Memory B cell (primary cell): Measurements from ENCODE around the gene ZNF784.
"Not testable (repeated sequence)": the region's sequence is repeated elsewhere in the genome, so short reads cannot be mapped to it uniquely, and the experiment has no call there.

Experiments used
- ATAC-seq: fragments of 150-1000 bp; cut with Tn5 transposase; 2 replicates; pipeline ENCODE4 v1.10.0; 2021; ENCODE audit warnings: low read depth, mild to moderate bottlenecking, moderate library complexity
- DNase-seq, 2 donors: peaks; one replicate each; pipeline ENCODE4 v3.0.0; 2022; ENCODE audit warnings: low spot score in 2 of 2
- H3K27ac Mint-ChIP-seq: one replicate; pipeline ENCODE4 v1.8.0; 2022; ENCODE audit warnings: mild to moderate bottlenecking, moderate library complexity, mixed read lengths
- H3K27me3 Mint-ChIP-seq: one replicate; pipeline ENCODE4 v1.8.0; 2022; ENCODE audit warnings: mixed read lengths
- H3K36me3 Mint-ChIP-seq: one replicate; pipeline ENCODE4 v1.8.0; 2022; ENCODE audit warnings: mild to moderate bottlenecking, mixed read lengths
- H3K4me1 Mint-ChIP-seq: one replicate; pipeline ENCODE4 v1.8.0; 2022; ENCODE audit warnings: mixed read lengths
- H3K4me3 Mint-ChIP-seq: one replicate; pipeline ENCODE4 v1.8.0; 2022; ENCODE audit warnings: mild to moderate bottlenecking, moderate library complexity, mixed read lengths
- H3K9me3 Mint-ChIP-seq: one replicate; pipeline ENCODE4 v1.8.0; 2022; ENCODE audit warnings: mixed read lengths

ZNF784 gene

DNA sequence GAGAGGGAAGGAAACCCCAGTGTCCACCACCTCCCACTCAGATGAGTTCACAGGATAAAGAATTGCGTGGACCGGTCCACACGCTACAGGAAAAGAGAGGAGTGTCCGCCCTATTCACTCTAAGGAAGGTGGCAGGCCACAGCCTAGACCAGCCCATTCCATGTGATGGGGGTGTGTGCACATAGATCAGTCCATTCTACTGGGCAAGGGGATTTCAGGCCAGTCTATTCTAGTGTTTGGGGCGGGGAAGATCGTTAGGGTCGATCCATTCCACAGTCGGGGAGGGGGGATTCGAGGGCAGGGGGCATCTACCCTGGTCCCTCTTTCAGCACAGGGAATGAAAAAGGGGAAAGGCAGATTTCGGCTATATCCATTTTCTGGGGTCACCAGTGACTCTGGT is 32.8 kb downstream of the ZNF784 start:
- DNase-seq (no peak), ATAC-seq (no peak)
- no peak overlapping the region for H3K4me3 Mint-ChIP-seq

DNA sequence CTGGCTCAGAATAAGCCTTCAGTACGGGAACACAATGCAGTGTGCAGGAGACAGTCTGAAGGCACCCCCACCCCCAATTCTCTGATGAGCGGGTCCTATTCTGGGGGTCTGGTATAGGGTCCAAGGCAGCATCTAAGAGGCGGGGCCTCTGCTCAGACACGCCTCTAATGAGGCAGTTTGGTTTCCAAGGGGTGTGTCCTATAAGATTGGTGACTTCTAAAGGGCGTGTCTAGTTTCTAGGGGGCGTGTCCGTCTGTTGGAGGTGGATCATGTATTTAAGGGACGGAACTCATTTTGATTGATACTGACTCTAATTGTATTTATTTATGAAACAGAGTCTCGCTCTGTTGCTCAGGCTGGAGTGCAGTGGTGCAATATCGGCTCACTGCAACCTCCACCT is 33.7 kb downstream of the ZNF784 start:
- Mint-ChIP-seq H3K36me3 (peaks cover 18% of the 10 kb centered on the region), H3K27me3 (no peaks in the 10 kb centered on the region), H3K27ac (no peak overlapping the region), H3K4me3 (no peak overlapping the region), H3K4me1 (peaks cover 11% of the 10 kb centered on the region), H3K9me3 (peaks cover under 1% of the 10 kb centered on the region)
- ATAC-seq (no peak), DNase-seq (no peak)

More for the DNA sequence above, 32.8 kb downstream of the ZNF784 start:
- Mint-ChIP-seq H3K4me1 (peaks cover 6% of the 10 kb centered on the region), H3K36me3 (peaks cover 27% of the 10 kb centered on the region), H3K9me3 (peaks cover 2% of the 10 kb centered on the region), H3K27ac (no peak overlapping the region), H3K27me3 (no peaks in the 10 kb centered on the region)

DNA sequence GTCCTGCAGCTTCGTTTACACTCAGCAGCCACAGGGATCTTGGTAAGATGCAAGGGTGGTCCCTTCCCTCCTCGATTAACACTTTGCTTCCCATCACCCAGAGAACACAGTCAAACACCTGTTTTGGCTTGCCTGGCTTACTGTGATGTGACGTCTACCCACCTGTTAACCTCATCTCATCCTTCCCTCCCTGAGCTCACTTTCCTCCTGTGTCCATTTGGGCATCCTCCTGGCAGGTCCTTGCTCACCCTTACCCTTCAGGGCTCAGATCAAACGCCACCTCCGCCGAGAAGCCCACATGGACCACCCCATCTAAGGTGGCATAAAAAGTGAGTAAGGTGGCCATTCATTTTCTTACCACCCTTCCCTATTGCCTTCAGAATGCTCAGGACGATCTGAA is 34.3 kb downstream of the ZNF784 start:
- no peak for DNase-seq
- H3K4me1 Mint-ChIP-seq = peaks cover 15% of the 10 kb centered on the region
- no peaks in the 10 kb centered on the region for H3K9me3 Mint-ChIP-seq
- H3K27me3 Mint-ChIP-seq = no peaks in the 10 kb centered on the region
- ATAC-seq = no peak
- no peak overlapping the region for H3K27ac Mint-ChIP-seq
- no peak overlapping the region for H3K4me3 Mint-ChIP-seq
- peaks cover 13% of the 10 kb centered on the region for H3K36me3 Mint-ChIP-seq

DNA sequence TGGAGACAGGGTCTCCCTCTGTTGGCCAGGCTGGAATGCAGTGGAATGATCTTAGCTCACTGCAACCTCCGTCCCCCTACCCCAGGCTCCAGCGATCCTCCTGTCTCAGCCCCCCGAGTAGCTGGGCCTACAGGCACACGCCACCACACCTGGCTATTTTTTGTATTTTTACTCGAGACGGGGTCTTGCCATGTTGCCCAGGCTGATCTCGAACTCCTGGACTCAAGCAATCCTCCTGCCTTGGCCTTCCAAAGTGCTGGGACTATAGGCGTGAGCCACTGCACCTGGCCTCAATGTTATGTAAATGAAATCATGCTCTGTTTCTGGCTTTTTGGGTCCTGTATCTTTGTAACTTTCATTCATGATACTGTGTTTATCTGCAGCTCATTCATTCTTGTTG is 35.6 kb downstream of the ZNF784 start:
- Mint-ChIP-seq H3K36me3 (peaks cover 8% of the 10 kb centered on the region), H3K4me3 (no peak overlapping the region), H3K9me3 (no peaks in the 10 kb centered on the region), H3K27me3 (no peaks in the 10 kb centered on the region), H3K27ac (no peak overlapping the region), H3K4me1 (peaks cover 15% of the 10 kb centered on the region)
- no peak for DNase-seq
- no peak for ATAC-seq

DNA sequence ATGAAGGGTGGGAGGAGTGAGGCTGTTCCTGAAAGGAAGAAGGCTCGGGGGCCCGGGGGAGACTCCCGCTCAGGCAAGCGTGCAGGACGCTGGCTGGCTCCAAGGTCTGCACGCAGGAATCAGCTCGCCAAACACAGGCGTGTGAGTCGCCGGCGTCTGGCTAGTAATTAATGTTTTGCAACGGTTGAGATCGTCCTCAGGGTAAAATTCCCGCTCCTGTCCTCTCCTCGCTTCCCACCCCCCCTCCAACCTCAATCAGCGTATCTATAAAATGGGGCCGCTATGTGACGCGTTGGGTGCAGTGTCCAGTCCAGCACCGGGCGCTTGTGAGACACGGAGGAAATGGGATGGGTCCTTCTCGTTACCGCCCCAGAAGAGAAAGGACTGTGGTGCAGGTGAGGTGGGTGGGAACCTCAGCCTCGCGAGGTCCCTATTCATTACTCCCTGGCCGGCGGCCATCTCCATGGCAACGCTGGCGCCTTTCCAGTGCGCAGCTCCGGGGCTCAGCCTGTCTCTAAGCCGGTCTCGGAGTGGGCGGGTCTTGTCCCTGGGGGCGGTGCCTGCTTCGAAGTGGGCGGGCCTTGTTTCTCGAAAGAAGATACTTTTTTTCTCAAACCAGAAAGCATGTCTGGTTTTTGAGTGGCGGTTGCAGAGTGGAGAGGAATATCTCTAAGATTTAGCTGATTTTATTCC is 37.2 kb downstream of the ZNF784 start:
- Mint-ChIP-seq H3K9me3 (no peaks in the 10 kb centered on the region), H3K36me3 (peaks cover 5% of the 10 kb centered on the region), H3K27ac (peak overlapping the region; percentile 56), H3K4me3 (peak overlapping the region; percentile 81), H3K4me1 (peaks cover 15% of the 10 kb centered on the region), H3K27me3 (no peaks in the 10 kb centered on the region)
- ATAC-seq (peak; percentile 99), DNase-seq (peak; percentile 91 to 92)

DNA sequence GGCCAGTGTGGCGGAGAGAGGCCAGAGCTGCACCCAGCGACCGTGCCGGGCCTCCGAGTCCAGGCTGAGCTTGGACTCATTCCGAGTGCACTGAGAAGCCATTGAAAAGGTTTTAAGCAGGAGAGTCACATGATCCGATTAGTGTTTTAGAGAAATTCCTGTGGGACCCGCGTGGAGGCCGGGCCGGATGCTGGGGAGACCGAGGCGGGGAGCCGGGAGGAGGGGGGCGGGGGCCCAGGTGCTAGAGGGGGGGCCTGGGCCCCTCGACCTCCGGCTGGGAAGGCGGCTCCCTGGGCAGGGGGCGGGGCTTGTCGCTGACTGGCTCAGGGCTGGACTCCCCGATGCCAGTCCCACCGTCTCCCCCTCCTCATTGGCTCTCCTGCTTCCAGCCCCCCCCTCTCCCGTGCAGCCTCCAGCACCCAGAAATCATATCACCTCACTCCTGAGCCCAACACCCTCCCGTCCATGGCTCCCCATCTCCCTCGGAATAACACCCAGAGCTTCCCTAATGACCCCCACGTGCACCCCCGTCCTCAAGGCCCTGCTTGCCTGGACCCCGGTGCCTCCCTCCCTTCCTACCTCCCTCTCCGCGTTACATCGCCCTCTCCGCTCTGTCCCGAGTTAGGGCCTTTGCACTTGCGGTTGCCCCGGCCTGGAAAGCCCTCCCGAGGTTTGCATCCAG is 38.6 kb downstream of the ZNF784 start:
- H3K4me3 Mint-ChIP-seq = peak overlapping the region; percentile 81
- no peaks in the 10 kb centered on the region for H3K36me3 Mint-ChIP-seq
- no peaks in the 10 kb centered on the region for H3K9me3 Mint-ChIP-seq
- H3K27ac Mint-ChIP-seq = peak overlapping the region; percentile 5
- H3K4me1 Mint-ChIP-seq = peaks cover 23% of the 10 kb centered on the region
- no peak for ATAC-seq
- peak in 1 of 2 donors; percentile 14 for DNase-seq
- no peaks in the 10 kb centered on the region for H3K27me3 Mint-ChIP-seq

DNA sequence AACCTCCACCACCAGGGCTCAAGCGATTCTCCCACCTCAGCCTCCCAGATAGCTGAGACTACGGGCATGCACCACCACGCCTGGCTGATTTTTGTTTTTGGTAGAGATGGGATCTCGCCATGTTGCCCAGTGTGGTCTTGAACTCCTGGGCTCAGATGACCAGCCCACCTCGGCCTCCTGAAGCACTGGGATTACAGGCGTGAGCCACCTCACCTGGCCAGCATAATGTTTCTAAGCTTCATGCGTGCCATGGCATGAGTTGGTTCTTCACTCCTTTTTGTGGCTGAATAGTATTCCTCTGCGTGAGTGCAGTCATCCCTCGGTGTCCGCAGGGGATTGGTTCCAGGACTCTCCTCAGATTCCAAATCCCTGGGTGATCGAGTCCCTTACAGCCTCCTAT is 39.5 kb downstream of the ZNF784 start:
- ATAC-seq (no peak), DNase-seq (no peak)
- H3K27ac Mint-ChIP-seq = no peak overlapping the region
- no peak overlapping the region for H3K4me3 Mint-ChIP-seq
- H3K27me3 Mint-ChIP-seq = no peaks in the 10 kb centered on the region
- no peaks in the 10 kb centered on the region for H3K36me3 Mint-ChIP-seq
- no peaks in the 10 kb centered on the region for H3K9me3 Mint-ChIP-seq
- peaks cover 29% of the 10 kb centered on the region for H3K4me1 Mint-ChIP-seq

DNA sequence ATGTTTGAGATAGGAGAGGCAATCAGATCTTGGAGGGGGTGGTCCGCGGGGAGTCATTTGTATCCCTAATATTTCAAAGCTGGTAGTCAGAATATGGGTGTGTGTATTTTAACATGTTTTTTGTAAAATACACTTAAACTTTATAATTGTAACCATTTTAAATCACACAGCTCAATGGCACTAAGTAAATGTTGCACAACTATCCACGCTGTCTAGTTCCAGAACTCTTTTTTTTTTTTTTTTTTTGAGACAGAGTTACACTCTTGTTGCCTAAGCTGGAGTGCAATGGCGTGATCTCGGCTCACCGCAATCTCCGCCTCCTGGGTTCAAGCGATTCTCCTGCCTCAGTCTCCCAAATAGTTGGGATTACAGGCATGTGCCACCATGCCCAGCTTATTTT is 40.5 kb downstream of the ZNF784 start:
- H3K9me3 Mint-ChIP-seq, H3K27me3 Mint-ChIP-seq, H3K36me3 Mint-ChIP-seq, H3K27ac Mint-ChIP-seq, ATAC-seq, H3K4me3 Mint-ChIP-seq, DNase-seq: not testable (repeated sequence)
- peaks cover 33% of the 10 kb centered on the region for H3K4me1 Mint-ChIP-seq

DNA sequence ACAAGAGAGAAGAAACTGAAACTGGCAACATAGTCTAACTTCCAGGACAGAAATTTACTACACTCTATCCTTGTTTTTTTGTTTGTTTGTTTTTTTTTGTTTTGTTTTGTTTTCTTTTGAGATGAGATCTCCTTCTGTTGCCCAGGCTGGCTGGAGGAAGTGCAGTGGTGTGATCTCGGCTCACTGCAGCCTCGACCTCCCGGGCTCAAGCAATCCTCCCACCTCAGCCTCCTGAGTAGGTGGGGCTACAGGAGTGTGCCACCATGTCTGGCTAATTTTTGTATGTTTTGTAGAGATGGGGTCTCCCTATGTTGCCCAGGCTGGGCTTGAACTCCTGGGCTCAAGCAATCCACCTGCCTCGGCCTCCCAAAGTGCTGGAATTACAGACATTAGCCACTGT is 42.1 kb downstream of the ZNF784 start:
- peaks cover 33% of the 10 kb centered on the region for H3K4me1 Mint-ChIP-seq
- H3K27ac Mint-ChIP-seq, ATAC-seq, H3K36me3 Mint-ChIP-seq, DNase-seq, H3K4me3 Mint-ChIP-seq, H3K27me3 Mint-ChIP-seq, H3K9me3 Mint-ChIP-seq: not testable (repeated sequence)

DNA sequence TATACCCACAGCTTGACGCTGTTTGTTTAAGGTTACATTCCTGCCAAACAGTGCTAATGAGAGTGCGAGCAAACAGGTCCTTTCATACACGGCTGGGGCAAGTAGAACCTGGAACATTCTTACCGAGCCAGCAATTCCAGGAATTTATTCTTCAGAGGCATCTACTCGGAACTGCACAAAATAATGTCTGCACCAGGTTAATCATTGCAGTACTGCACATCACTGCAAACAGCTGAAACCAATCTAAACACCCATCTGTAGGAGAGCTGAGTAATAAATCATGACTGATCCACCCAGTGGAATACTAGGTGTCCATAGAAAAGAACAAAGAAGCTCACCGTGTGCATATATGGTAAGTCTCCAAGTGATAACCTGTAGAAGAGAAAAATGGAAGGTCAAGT is 42.5 kb downstream of the ZNF784 start:
- Mint-ChIP-seq H3K27ac (peak overlapping the region; percentile 79), H3K27me3 (no peaks in the 10 kb centered on the region), H3K4me1 (peaks cover 32% of the 10 kb centered on the region), H3K36me3 (peaks cover 6% of the 10 kb centered on the region), H3K9me3 (no peaks in the 10 kb centered on the region), H3K4me3 (peak overlapping the region; percentile 7)
- ATAC-seq (no peak), DNase-seq (no peak)

DNA sequence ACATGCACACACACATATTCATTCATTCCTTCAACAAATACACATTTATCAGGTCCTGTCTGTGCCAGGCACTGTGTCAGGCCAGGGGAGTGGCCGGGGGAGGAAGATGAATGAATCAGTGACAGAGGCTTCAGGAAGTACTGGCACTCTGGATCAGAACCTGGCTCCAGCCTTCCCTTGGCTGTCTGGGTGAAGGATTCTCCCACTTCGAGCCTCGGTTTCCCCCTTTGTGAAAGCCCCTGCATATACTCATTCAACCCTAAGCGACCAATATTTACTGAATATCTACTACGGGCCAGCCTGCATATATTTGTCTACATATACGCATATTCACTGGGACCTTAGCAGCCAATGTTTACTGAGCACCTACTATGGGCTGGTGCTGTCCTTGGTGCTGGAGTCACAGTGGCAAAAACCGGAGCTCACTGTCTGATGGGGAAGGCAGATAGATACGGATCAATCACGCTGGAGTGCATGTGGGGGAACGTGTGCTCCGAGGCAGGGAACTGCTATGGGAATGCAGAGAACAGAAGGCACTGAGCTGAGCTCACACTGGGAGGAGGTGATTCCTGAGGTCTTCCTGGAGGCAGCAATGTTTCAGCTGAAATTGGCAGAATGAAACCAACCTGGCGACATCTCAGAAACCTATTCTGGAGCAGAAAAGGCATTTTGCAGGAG is 43.1 kb downstream of the ZNF784 start:
- ATAC-seq = no peak
- H3K27me3 Mint-ChIP-seq = no peaks in the 10 kb centered on the region
- H3K4me3 Mint-ChIP-seq = peak overlapping the region; percentile 85
- DNase-seq = no peak
- peak overlapping the region; percentile 79 for H3K27ac Mint-ChIP-seq
- no peaks in the 10 kb centered on the region for H3K9me3 Mint-ChIP-seq
- H3K36me3 Mint-ChIP-seq = peaks cover 8% of the 10 kb centered on the region
- H3K4me1 Mint-ChIP-seq = peaks cover 27% of the 10 kb centered on the region

DNA sequence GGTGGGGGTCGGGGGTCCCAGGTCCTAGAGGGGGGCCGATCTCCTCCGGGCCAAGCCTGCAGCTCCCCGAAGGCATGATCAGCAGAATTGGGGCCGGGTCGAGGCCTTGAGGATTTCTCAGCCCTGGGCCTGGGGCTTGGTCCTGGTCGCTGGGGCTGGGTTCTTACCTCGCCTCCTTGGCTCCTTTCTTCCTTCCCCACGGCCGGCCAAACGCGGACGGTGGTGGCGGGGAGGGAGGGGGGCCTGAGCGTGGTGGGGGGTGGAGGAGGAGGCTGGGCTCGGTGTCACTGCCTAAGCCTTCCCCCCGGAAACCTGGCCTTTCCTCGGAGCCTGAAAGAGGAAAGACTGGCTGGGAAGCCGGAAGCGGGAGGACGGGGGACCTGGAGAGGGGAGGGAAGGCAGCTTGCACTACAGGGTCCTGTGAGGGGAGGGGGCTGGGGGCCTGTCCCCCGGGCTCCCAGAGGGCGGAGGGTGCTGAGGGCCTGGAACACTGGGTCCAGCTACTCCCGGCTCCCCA is 43.7 kb downstream of the ZNF784 start, which contains the start of gene ZNF579:
ZNF579 (minus strand) TSS at position 221 of the 517 bp plus-strand sequence. CDS start 1,209 bp downstream, outside the sequence.
- Mint-ChIP-seq H3K9me3 (no peaks in the 10 kb centered on the region), H3K4me1 (peaks cover 22% of the 10 kb centered on the region), H3K27me3 (no peaks in the 10 kb centered on the region), H3K36me3 (peaks cover 8% of the 10 kb centered on the region), H3K27ac (peak within 1 kb of the TSS; percentile 88), H3K4me3 (peak within 1 kb of the TSS; percentile 85)
- ATAC-seq (peak; percentile 78), DNase-seq (peak; percentile 52 to 58)

DNA sequence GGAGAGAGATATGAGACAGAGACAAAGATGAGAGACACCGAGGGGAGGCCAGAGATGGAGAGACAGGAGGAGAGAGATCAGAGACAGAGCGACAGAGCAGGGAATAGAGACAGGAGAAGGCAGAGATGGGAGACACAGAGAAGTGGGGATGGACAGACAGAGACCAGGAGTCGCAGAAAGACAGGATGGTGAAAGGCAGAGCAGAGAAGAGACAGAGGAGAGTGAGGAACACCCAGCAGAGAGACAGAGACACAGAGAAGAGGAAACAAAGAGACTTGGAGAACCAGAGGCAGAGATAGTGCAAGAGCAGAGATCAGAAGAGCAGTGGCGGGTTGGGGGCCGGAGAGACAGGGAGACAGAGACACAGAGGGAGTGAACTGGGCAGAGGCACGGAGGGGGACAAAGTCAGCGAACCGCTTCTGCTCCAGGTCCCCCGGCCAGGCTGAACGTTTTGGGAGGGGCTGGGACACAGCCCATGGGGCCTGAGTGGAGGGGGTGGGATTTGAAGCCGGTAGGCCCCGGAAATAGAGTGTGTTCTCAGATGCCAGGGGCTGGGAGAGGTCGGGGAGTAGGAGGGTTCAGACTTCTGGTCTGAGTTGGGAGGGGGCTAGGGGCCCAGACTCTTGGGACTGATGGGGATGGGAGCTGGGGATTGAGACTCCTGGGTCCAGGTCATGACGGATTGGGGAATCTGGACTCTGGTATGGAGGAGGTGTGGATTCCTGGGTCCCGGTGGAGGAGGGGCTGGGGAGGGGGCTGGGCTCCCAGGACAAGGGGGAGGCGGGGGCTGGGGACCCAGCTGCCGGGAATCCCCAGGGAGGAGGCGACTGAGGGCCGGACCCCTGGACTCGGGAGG is 44.4 kb downstream of the ZNF784 start:
- peak overlapping the region; percentile 88 for H3K27ac Mint-ChIP-seq
- peaks cover 8% of the 10 kb centered on the region for H3K36me3 Mint-ChIP-seq
- peak overlapping the region; percentile 85 for H3K4me3 Mint-ChIP-seq
- H3K27me3 Mint-ChIP-seq = no peaks in the 10 kb centered on the region
- no peaks in the 10 kb centered on the region for H3K9me3 Mint-ChIP-seq
- peaks cover 18% of the 10 kb centered on the region for H3K4me1 Mint-ChIP-seq
- ATAC-seq = peak; percentile 29
- DNase-seq = no peak
